SK-N-SH treated with all-trans-retinoic acid at 6 μM for 48 hours (cell line): ENCODE measurements around the gene SELENOT.

Experiments
- ARNTL ChIP-seq: fragments of 450-650 bp; formaldehyde crosslinking; IDR thresholded peaks from 2 replicates; pipeline ENCODE4 v1.5.0; 2020; ENCODE audit warnings: low read depth, mild to moderate bottlenecking, moderate library complexity, borderline replicate concordance
- PATZ1 ChIP-seq: fragments of 250-450 bp; sonication (Bioruptor Pico); IDR thresholded peaks from 2 replicates; pipeline ENCODE4 v1.8.0; 2020; ENCODE audit warnings: mild to moderate bottlenecking, moderate library complexity, borderline replicate concordance
- SNAI2 ChIP-seq: fragments of 250-450 bp; sonication (Bioruptor Pico); IDR thresholded peaks from 2 replicates; pipeline ENCODE4 v1.5.0; 2020; ENCODE audit warnings: mild to moderate bottlenecking, moderate library complexity
- ZFP3 ChIP-seq: fragments of 250-450 bp; sonication (Bioruptor Pico); IDR thresholded peaks from 2 replicates; pipeline ENCODE4 v1.5.0; 2020; ENCODE audit warnings: mild to moderate bottlenecking, moderate library complexity
- ZFP30 ChIP-seq: fragments of 450-650 bp; formaldehyde crosslinking; IDR thresholded peaks from 2 replicates; pipeline ENCODE4 v1.5.0; 2022; ENCODE audit warnings: mild to moderate bottlenecking, moderate library complexity
- TF ChIP-seq, protein P1 (sequence below): fragments of 250-450 bp; sonication (Bioruptor Pico); IDR thresholded peaks from 2 replicates; pipeline ENCODE4 v1.5.1; 2021; ENCODE audit warnings: mild to moderate bottlenecking, moderate library complexity

DNA sequence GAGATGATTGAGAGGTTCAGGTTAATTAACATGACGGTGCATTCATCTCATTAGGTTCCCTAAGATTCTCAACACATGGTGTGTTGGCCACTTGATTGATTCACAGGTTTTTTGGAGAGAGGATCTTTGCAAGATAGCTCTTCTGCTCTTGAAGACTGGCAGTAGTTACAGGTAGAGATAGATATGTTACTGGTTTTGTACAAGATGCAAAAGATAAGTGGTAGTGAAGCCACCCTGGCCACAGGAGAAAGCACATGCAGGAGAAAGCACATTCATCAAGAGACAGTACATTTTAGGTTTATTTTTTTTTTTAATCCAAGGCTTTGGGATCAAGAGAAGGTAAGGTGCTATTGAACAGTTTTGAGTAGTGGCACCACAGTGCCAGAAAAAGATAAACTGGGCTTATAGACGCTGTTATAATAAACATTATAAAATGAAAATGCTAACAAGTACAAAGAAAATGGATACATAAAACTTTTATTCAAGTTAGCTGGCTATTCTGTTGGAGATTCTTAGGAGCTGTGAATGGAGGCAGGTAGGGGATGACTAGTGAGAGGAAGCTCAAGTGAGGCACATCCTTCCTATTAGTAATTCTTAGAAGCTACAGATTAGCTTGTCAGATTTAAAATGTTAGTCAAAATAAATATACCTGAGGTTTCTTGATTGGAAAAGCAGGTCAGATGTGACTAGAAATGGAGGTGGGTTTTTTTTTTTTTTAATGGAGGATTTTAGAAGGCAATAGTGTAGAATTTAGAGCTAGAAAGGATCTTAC, 10.8 kb downstream of the SELENOT start:
- TF ChIP-seq PATZ1 (no peak), ARNTL (CRISPR knock-in tag) (no peak), SNAI2 (CRISPR knock-in tag) (no peak), ZFP30 (CRISPR knock-in tag) (no peak), ZFP3 (CRISPR knock-in tag) (no peak)
- TF ChIP-seq, protein P1, sequence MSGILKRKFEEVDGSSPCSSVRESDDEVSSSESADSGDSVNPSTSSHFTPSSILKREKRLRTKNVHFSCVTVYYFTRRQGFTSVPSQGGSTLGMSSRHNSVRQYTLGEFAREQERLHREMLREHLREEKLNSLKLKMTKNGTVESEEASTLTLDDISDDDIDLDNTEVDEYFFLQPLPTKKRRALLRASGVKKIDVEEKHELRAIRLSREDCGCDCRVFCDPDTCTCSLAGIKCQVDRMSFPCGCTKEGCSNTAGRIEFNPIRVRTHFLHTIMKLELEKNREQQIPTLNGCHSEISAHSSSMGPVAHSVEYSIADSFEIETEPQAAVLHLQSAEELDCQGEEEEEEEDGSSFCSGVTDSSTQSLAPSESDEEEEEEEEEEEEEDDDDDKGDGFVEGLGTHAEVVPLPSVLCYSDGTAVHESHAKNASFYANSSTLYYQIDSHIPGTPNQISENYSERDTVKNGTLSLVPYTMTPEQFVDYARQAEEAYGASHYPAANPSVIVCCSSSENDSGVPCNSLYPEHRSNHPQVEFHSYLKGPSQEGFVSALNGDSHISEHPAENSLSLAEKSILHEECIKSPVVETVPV (CRISPR knock-in tag), result no peak
